ENCODE data around the gene WEE1.

Gene WEE1

DNA sequence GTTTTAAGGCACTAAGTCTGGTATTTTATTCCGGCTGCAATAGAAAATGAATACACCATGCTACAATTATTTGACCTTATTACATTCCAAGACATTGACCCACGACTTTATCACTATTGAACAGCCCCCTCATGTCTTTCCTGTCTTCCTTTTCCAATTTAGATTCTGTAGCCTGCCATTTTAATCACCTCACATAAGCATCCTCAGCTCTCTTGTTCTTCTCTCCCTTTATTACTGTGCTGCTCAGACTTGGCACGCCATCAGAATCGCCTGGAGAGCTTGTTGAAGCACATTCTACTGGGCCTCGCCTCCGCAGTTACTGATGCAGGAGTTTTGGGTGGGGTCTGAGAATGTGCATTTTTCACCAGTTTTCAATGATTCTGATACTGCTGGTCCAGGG lies 51.7 kb downstream of the WEE1 start:
- no peak for DNase-seq

DNA sequence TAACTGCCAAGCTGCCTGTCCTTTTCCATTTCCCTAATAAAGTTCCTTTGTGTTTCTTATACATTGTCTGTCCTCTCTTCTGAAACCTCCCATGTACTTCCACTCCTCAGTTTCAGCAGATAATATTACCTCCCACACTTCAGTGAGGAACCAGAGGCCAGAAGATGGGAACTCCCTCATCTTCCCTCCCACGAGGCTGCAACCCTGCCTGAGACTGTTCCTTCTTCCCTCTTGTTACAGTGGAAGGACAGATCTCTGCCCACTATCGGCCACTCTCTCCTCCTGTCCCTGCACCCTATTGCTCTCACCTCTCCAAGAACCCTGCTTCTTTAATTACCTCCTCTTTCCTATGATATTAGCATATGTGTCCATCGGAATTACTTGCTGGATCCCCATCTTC lies 52.3 kb downstream of the WEE1 start:
- DNase-seq = peak; percentile 45

DNA sequence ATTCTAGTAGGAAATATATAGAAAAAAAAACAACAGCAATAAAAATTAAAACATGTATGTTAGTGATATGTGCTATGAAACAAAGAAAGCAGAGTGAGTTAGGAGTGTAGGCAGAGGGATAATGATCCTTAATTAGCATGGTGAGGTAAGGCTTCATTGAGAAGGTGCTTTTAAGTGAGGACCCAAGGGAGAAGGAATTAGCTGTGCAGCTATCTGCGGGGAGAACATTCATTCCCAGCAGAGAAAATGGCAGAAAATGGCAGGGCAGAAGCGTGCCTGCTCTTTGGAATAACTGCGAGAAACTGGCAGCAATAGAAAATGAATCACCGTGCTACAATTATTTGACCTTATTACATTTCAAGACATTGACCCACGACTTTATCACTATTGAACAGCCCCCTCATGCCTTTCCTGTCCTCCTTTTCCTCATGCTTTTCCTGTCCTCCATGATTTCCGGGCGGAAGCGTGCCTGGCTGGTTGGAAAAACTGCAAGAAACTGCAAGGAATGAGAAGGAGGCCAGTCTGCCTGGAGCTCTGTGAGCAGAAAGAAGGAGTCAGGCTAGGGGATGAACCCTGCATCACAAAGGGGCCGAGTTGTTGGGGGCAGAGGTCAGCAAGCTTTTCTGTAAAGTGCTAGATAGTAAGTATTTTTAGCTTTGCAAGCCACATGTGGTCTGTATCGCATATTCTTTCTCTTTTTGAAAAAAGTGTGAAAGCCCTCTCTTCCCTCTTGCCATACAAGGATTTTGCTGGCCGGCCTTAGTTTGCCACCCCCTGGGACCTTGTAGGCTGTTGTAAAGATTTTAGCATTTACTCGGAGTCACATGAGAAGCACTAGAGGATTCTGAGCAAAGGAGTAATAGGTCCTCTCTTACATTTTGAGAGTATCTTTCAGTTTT lies 53.3 kb downstream of the WEE1 start:
- DNase-seq = peak; percentile 14

DNA sequence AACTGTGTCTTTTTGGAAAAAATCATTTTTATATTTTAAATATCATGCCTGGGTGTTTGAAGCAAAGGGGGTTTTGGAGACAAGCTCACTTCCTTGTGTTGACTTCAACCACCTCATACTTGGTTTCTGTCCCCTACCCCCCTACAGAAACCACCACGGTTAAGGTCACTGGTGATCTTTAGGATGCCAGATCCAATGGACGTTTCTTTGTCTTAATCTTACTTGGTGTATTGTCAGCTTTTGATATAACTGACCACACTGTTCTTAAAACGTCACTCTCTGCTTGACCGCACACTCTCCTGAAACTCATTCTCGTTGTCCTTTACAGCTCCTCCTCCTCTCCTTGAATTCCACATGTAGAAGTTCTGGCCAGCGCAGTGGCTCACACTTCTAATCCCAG lies 55.6 kb downstream of the WEE1 start:
- DNase-seq = no peak

DNA sequence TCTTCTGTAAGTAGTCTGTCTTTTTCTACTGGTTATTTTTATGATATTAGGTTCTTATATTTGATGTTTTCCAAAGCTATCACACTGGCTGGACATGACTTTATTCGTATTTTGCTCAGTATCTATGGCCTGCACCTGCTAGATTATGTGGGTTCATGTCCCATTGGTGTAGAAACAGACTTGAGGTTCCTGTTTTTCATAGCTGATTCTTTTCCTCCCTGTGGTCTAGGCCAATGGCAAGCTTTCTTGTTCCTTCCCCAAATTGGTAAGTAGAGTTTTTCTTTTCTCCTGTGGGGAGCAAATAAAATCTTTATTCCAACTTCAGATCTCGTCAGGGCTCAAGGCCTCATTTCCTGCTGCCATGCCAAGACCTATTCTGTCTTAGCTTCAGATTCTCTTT lies 60.2 kb downstream of the WEE1 start:
- peak; percentile 48 for DNase-seq

DNA sequence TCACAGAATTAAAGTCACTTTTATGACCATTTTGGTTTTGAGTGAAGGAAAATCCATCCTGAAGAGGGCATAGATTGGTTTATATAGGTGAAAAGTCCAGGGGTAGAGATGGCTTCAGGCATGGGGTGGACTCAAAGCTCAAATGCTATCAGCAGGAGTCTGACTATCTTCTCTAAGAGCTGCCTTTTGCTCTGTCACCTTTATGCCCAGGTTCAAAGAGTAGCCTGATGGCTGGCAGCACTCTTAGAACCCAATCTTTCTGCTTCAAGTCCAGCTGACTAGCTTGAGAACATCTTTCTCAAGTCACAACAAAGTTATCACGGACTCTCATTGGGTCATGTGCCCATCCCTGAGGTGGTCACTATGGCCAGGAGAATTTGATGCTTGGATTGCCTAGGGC lies 63.2 kb downstream of the WEE1 start:
- DNase-seq = no peak

DNA sequence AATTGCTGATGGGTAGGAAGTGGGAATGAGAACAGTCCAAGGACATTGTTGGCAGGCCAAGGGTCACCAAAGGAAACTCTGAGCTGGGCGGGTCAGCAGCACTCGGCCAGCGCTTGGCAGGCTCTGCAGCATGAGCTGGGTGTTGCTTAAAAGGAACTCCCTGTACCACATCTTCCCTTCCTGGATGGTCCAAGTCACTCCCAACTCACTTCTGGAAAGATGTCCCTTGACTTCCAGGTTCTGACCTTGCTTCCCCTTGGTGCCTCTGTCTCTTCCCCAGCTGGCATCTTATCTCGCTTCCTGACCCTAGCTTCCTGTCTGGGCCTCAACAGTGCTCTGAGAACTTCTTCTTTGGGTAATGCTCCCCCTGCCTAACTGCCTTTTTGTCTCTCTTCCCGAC lies 65.6 kb downstream of the WEE1 start:
- DNase-seq = no peak

Measured in OCI-M1 (cell line).